HEK293T (cell line): ENCODE measurements around the gene NAP1L4.
"Not testable (repeated sequence)": the region's sequence is repeated elsewhere in the genome, so short reads cannot be mapped to it uniquely, and the experiment has no call there.

Experiments used
- CTCF ChIA-PET: fragments of 350-600 bp; formaldehyde crosslinking; extraction: SDS; loops from one replicate; lab custom pipeline; 2021; ENCODE audit warnings: antibody characterized with exemption, inconsistent platforms; lab: Yijun Ruan, JAX
- POLR2A ChIA-PET: fragments of 350-600 bp; formaldehyde crosslinking; extraction: SDS; loops from one replicate; lab custom pipeline; 2020; ENCODE audit warnings: antibody characterized with exemption, inconsistent platforms; lab: Yijun Ruan, JAX
- DNase-seq: peaks from one replicate; pipeline ENCODE4 v3.0.0; 2012; ENCODE audit warnings: mixed read lengths; ENCODE audit errors: extremely low spot score
- ARNT ChIP-seq: fragments of 450-650 bp; IDR thresholded peaks from 2 replicates; pipeline ENCODE4 v1.6.1; 2017; ENCODE audit warnings: mild to moderate bottlenecking
- BHLHE40 ChIP-seq: fragments of 450-650 bp; IDR thresholded peaks from 2 replicates; pipeline ENCODE4 v1.6.1; 2016; ENCODE audit warnings: mild to moderate bottlenecking, moderate library complexity, borderline replicate concordance
- CTBP1 ChIP-seq: fragments of 450-650 bp; IDR thresholded peaks from 2 replicates; pipeline ENCODE4 v1.6.1; 2016; ENCODE audit warnings: borderline replicate concordance
- ELF4 ChIP-seq: fragments of 450-650 bp; IDR thresholded peaks from 2 replicates; pipeline ENCODE4 v1.6.1; 2017; ENCODE audit warnings: antibody characterized with exemption
- FOXA1 ChIP-seq: fragments of 450-650 bp; IDR thresholded peaks from 2 replicates; pipeline ENCODE4 v1.6.1; 2016; ENCODE audit warnings: mild to moderate bottlenecking
- FOXK2 ChIP-seq: fragments of 450-650 bp; IDR thresholded peaks from 2 replicates; pipeline ENCODE4 v1.6.1; 2016; ENCODE audit warnings: mild to moderate bottlenecking
- FOXM1 ChIP-seq: fragments of 450-650 bp; IDR thresholded peaks from 2 replicates; pipeline ENCODE4 v1.6.1; 2017; ENCODE audit warnings: mild to moderate bottlenecking, borderline replicate concordance
- HDGF ChIP-seq: fragments of 450-650 bp; IDR thresholded peaks from 2 replicates; pipeline ENCODE4 v1.6.1; 2017; ENCODE audit warnings: antibody characterized with exemption, borderline replicate concordance
- L3MBTL2 ChIP-seq: fragments of 450-650 bp; conservative IDR thresholded peaks from 2 replicates; pipeline ENCODE4 v1.6.1; 2016; ENCODE audit warnings: mild to moderate bottlenecking
- LEF1 ChIP-seq: fragments of 450-650 bp; IDR thresholded peaks from 2 replicates; pipeline ENCODE4 v1.6.1; 2017; ENCODE audit warnings: mild to moderate bottlenecking, borderline replicate concordance
- NFRKB ChIP-seq: fragments of 450-650 bp; IDR thresholded peaks from 2 replicates; pipeline ENCODE4 v1.6.1; 2016; ENCODE audit warnings: mild to moderate bottlenecking, moderate library complexity
- SP1 ChIP-seq: fragments of 450-650 bp; IDR thresholded peaks from 2 replicates; pipeline ENCODE4 v1.6.1; 2017
- SUZ12 ChIP-seq: fragments of 450-650 bp; IDR thresholded peaks from 2 replicates; pipeline ENCODE4 v1.6.1; 2016; ENCODE audit warnings: mild to moderate bottlenecking
- TARDBP ChIP-seq: fragments of 450-650 bp; IDR thresholded peaks from 2 replicates; pipeline ENCODE4 v1.6.1; 2016
- ZNF384 ChIP-seq: fragments of 450-650 bp; IDR thresholded peaks from 2 replicates; pipeline ENCODE4 v1.6.1; 2016
- TF ChIP-seq, protein P1 (sequence below): fragments of 450-650 bp; IDR thresholded peaks from 2 replicates; pipeline ENCODE4 v1.6.1; 2016

NAP1L4 gene

DNA sequence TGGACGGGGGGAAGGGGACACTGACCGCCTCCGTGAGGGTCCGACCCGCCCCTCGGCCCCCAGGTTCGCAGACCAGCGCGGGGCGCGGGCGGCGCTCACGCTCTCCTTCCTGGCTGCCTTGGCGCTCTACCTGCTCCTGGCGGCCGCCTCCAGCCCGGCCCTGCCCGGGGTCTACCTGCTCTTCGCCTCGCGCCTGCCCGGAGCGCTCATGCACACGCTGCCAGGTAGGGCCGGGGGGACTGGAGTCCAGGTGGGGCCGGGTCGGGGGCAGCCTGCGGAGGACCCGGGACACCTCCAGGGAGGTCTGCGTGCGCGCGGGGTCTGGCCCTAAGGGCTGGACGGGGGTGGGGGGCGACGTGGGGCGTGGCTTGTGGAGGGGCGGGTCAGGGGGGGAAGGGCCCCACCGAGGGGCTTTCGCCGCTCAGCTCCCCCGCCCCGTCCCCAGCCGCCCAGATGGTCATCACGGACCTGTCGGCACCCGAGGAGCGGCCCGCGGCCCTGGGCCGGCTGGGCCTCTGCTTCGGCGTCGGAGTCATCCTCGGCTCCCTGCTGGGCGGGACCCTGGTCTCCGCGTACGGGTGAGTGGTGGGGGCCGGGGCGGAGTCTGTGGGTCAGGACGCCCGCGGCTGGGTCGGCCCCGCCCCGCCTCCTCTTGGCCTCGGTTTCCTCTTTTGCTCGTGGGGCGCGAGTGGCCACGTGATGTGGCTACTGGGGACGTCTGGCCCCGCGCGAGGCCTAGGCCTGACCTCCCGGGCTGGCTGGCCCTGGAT, 82.8 kb downstream of the NAP1L4 start:
- ChIA-PET POLR2A (no interaction called here), CTCF (no interaction called here)
- TF ChIP-seq FOXM1 (no peak), SP1 (no peak), ELF4 (no peak), HDGF (no peak), BHLHE40 (no peak), LEF1 (no peak), ARNT (no peak), CTBP1 (no peak), SUZ12 (no peak), ZNF384 (no peak)

DNA sequence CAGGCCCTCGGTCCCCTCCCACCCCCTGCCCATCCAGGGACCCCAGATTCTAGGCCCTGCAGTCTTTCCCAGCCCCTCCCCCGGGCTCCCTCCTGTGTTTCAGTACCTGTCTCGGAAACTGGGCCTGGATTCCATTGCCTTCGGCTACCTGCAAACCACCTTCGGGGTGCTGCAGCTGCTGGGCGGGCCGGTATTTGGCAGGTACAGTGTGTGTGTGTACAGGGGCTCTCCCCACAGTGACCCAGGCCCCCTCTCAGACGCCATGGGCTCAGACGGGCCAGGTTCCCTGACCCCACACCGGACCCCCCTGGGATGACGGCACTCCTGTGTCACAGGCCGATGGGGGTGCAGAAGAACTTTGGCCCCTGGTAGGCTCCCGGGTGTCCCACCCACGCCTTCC, 84.0 kb downstream of the NAP1L4 start:
- CTCF ChIA-PET = no interaction called here
- POLR2A ChIA-PET = no interaction called here
- TF ChIP-seq FOXM1 (no peak), CTBP1 (no peak), L3MBTL2 (no peak), ARNT (no peak), ZNF384 (no peak), SUZ12 (no peak), BHLHE40 (no peak), SP1 (no peak), NFRKB (no peak), FOXA1 (no peak), ELF4 (no peak), FOXK2 (no peak), TARDBP (no peak), HDGF (no peak), LEF1 (no peak)
- TF ChIP-seq, protein P1, sequence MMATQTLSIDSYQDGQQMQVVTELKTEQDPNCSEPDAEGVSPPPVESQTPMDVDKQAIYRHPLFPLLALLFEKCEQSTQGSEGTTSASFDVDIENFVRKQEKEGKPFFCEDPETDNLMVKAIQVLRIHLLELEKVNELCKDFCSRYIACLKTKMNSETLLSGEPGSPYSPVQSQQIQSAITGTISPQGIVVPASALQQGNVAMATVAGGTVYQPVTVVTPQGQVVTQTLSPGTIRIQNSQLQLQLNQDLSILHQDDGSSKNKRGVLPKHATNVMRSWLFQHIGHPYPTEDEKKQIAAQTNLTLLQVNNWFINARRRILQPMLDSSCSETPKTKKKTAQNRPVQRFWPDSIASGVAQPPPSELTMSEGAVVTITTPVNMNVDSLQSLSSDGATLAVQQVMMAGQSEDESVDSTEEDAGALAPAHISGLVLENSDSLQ = no peak
- DNase-seq = no peak

More for the DNA sequence above, 82.8 kb downstream of the NAP1L4 start:
- no peak for DNase-seq

DNA sequence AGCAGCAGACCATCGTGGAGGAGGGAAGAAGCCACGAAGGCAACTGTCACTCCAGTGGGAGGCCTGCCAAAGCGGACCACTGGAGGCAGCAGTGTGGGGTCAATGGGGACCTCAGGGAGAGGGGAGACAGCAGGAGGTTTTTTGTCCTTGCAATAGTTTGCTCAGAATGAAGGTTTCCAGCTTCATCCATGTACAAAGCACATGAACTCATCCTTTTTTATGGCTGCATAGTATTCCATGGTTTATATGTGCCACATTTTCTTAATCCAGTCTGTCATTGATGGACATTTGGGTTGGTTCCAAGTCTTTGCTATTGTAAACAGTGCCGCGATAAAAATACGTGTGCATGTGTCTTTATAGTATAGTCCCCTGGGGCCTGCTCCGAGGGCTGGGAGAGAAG, 86.8 kb downstream of the NAP1L4 start:
- CTCF ChIA-PET, DNase-seq, POLR2A ChIA-PET: not testable (repeated sequence)

DNA sequence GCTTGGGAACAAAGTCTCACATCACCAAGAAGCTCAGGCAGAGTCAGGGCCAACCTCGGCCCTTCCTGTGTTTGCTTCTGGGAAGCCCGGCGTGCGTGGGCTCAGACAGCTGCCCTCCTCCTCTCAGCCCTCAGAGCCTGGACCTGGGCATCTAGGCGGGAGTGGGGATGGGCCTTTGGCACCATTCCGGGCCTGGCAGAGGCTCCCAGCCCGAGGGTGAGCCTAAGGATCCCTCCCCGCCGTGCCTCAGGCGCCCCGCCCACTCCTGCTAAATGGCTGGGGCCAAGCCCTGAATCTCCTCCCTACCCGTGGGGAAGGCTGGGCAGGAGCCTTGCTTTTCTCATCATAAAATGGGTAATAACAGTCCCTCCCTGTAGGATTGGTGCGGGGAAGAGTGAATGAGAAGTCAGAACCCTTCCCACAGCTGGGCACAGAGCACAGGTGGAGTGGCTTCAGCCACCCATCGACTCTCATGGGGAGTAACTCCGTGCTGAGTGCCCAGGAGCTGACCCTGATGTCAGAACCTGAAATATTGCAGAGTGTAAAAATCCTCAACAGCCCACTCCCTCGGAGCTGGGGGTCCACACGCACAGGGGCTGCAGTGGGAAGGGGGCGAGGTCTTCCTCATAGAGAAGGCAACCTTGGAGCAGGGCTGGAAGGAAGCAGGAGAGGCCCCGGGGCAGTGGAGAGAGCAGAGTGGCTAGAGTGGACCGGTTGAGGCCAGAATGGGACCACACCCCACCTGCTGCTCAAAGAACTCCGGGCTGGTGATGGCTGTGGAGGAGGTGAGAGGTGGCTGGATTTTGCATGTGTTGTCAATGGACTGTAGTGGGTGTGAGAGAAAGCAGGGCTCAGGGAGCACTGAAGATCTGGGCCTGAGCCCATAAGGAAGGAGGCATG, 87.7 kb downstream of the NAP1L4 start:
- TF ChIP-seq BHLHE40 (no peak), ARNT (no peak), SP1 (no peak), ELF4 (no peak), TARDBP (no peak), NFRKB (no peak), FOXM1 (no peak), L3MBTL2 (no peak), SUZ12 (no peak), CTBP1 (no peak), LEF1 (no peak), ZNF384 (no peak), FOXK2 (no peak), FOXA1 (no peak), HDGF (no peak)
- TF ChIP-seq, protein P1 = no peak
- no peak for DNase-seq
- CTCF ChIA-PET = no interaction called here
- POLR2A ChIA-PET = no interaction called here

DNA sequence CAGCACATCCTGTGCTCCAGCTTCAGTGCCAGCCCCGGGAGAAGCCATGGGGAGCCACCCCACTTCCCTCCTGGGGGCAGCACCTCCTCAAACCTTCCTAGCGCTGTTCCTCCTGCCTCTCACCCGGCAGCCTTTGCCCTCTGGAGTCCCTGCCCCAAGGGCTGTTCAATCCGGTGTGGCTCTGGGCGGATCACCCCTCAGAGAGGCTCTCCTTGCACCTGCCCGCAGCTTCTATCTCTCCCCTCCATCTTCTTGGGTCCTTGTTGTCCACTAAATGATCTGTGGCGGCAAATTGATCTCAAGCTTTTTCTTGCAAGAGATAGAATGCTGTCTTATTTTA, 88.5 kb downstream of the NAP1L4 start:
- no peak for DNase-seq
- TF ChIP-seq BHLHE40 = no peak
- no peak for TF ChIP-seq HDGF
- TF ChIP-seq ELF4 = no peak
- CTCF ChIA-PET = interaction anchor here (0.6 to 1.1 kb wide), 3 partner anchors 26 to 185 kb away, joined by 3 to 5 read pairs (median 4); partner anchors contain the start of gene PHLDA2
- POLR2A ChIA-PET = interaction anchor here (2.0 to 2.1 kb wide), 2 partner anchors 11 to 26 kb away, joined by 9 to 12 read pairs; partner anchors contain the start of gene PHLDA2
